Measurements from ENCODE around the gene BTBD1.

BTBD1 gene

DNA sequence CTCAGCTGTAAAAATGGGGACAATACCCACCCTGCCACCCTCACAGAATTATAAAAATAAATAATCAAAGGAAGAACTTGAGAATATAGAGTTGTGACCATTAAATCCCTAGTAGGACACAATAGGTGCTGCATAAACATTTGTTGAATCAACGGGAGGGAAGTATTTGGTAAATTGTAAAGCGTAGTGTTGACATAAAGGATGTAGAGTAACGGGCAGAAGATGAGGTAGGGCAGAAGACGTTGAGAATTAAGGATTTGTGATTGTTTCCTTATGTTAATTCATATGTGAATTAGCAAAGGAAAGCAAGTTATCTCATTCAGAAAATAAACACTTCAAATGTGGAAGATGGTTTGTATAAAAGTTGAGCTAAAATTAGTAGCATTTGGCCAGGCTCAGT, 73.9 kb downstream of the BTBD1 start:
- DNase-seq (ENCODE audit: low spot score) = no peak

DNA sequence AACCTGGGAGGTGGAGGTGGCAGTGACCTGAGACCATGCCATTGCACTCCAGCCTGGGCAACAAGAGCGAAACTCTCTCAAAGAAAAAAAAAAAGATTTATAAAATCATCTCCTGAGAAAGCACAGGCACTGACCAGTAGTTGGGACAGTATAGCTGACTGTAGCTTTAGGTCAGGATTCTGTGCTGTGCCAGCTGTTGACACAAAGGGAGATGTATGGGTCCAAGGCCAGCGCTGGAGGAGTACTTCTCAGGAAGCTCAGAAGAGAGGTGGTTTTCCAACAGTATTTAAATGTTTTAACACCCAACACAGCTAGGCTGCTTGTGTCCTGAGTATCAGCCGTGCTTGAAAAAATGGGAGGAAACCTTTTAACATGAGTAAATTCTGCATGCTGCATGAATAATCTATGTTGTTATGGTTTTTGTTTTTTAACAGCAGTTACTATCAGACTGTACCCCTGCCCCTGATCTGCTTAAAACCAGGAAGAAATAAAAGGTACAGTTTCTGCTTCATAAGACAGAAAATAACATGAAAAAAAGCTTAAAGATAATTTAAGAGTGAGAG, 74.5 kb downstream of the BTBD1 start:
- DNase-seq (ENCODE audit: low spot score) = no peak

DNA sequence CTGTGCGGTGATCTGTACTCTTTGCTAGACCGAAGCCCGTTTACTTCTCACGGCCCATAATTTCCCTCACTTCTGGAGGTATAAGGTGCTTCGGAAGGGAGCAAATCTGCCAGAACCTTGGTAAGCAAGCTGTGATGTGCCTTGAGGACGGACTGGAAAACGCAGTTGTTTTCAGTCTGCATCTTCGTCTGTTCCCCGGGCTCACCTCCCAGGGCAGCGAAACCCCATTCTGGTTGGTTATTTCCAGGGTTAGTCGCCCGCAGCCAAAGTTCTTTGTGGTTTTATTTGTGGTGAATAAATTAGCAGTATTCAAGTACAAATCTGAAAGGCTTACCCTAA, 80.6 kb downstream of the BTBD1 start:
- DNase-seq (ENCODE audit: low spot score) = no peak

DNA sequence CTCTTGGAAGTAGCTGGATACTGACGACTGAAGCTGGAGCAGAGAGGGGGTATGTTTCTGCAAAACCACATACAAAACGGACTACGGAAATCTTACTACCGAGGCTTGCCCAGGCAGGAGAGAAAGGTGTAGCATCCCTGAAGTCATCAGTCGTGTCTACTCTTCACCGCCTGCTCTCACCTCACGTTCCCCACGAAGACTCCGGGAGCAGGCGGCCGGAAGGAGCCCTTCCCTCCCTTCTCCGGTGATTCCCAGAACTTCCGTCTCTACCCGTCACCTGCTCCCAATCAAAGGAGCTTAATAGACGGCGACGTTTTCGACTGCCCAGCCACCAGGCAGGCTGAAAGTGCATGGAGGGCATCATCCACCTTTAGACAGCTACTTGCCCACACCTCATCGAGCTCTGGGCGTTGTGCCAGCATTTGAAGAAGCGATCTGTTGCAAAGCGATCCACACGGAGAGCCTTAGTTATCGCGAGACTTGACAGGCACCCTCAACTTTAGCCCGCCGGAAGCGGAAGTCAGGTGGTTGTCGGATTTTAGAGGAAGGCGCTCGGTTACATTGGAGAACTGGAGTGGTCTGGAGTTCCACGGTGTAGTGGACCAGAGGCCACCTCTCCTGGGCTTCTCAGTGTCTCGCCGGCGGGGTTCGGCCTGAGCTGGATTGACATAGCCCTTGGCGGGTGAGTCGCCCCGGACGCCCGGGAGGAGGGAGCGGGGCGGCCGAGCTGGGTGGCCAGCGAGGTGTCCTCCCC, 81.2 kb downstream of the BTBD1 start, which contains the start of gene RAMAC:
TSS of gene RAMAC (plus strand) at position 523 of the 754 bp plus-strand sequence. CDS start 2,809 bp downstream, outside the sequence.
- peak; percentile 97 for DNase-seq (ENCODE audit: low spot score)

DNA sequence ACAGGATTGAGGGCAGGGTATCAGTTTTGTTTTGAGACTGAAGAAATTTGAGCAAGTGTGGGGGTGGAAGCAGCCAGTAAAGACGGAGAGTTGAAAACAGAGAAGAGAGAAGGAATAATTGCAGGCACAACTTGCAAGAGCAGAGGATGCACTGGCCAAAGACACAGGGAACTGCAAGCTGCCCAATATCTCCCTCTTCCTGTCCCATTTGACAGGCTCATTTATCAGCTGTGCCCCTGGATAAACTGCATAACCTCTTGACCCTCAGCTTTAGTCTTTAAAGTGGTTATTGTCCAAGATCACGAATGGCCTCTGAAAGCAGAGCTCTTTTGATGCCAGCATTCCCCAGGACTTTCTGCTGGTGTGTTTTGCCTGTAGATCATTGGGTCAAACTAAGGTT, 86.1 kb downstream of the BTBD1 start:
- DNase-seq (ENCODE audit: low spot score) = no peak

DNA sequence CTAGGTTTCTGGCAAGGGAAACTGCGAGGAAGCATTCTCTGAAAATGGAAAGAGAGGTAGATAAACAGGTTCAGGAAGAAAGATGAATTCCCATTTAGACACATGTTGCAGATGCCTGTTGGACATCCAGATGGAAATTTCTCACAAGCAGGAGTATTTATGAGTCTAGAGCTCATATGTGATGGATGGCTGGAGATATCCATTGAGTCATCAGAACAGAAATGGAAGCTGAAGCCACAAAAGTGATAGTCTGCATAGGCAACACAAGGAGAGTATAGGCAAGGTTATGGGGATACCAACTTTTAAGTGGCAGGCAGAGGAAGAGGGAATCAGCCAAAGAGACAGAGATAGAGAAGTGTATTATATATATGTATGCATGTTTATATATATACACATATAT, 87.3 kb downstream of the BTBD1 start:
- DNase-seq (ENCODE audit: low spot score) = no peak

DNA sequence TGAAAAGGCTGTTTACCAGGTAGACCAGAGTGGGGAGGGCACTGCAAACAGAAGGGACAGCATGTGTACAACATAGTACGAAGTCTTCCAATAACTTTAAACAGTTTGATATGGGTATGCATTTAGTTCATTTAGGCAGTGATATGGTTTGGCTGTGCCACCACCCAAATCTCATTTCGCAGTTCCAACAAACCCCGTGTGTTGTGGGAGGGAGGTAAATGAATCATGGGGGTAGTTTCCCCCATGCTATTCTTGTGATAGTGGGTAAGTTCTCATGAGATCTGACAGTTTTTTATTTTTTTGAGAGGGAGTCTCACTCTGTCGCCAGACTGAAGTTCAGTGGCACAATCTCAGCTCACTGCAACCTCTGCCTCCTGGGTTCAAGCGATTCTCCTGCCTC, 88.6 kb downstream of the BTBD1 start:
- DNase-seq (ENCODE audit: low spot score) = no peak

DNA sequence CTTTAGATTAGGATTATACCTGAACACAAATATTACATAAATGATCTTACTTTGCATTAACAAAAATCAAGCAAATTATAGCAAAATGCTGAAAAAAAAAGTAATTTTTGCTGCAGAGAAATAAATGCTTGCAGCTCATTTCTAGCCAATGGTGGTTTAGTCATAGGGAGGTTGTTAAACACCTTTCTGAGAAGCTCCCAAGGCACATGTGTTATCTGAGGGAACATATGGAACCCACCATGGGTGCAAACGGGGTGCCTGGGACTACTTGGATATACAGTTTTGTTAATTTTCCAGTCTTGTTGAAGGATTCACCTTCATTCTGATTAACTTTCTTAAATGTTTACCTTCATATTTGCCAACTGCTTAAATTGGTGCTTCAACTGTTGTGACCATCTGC, 90.0 kb downstream of the BTBD1 start:
- no peak for DNase-seq (ENCODE audit: low spot score)

DNA sequence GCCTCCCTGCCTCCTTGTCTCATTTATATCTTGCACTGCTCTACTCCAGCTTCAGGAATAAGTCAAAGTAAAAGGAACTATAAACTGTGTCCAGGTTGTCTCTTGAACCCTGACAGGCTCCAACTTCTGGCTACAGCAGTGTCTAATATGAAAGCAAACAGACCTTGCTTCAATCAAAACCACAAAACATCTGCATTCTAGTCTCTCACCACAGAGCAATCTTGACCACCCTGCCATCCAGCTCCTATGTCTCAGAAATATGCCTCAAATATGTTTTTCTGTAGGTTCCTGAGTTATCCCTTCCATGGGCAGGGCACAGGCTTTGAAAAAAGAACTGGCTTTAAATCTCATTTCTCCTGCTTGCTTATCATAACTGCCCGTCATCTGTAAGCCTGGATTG, 94.1 kb downstream of the BTBD1 start:
- no peak for DNase-seq (ENCODE audit: low spot score)

DNA sequence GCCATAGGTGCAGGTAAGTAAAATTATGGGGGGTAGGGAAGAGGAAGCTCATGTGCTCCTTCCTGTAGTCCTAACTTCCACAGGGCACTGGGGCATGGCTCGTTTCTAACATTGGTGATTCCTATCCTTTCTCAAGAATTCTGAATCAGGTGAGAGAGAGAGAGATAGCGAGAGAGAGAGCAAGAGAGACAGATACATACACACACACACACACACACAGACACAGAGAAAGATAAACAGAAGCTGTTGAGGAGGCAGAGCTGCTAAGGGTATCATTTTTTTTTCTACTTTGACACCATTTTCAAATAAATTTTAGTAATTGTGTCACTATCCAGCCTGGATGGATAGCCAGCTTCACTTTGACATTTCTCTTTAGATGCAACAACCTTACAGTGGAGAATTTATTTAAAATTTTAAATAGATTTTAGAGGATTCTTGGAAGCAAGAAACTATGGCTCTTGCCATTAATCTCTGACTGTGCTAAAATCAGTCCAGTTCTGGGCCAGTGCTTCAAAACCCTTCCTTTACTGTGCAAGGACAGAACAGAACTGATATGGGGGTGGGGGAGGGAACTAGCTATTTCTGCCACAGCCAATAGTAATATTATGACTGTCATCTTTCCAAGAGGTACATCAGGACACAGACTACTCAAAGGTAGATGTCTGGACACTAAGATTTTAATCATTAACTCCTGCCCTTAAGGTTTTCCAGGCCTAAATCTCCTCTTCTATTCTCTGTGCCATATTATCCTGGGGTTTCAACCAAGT, 95.7 kb downstream of the BTBD1 start:
- no peak for DNase-seq (ENCODE audit: low spot score)

DNA sequence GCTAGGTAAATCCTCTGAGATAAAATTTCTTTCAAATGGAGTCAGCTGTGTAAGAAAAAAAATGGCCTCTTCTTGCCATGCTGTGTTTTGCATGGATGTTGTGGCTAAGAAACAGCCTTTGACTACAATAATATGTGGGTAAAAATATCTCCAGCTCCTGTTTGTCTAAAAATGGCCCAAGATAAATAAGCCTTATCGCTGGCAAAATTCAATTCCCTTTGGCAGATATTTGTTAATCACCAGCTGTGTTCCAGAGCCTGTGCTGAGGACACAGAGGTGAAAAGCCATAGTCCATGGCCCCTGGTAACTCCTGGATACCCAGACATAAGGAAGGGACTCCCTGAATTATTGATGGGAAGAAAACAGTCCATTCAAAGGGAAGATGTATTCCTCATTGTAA, 96.4 kb downstream of the BTBD1 start:
- no peak for DNase-seq (ENCODE audit: low spot score)

DNA sequence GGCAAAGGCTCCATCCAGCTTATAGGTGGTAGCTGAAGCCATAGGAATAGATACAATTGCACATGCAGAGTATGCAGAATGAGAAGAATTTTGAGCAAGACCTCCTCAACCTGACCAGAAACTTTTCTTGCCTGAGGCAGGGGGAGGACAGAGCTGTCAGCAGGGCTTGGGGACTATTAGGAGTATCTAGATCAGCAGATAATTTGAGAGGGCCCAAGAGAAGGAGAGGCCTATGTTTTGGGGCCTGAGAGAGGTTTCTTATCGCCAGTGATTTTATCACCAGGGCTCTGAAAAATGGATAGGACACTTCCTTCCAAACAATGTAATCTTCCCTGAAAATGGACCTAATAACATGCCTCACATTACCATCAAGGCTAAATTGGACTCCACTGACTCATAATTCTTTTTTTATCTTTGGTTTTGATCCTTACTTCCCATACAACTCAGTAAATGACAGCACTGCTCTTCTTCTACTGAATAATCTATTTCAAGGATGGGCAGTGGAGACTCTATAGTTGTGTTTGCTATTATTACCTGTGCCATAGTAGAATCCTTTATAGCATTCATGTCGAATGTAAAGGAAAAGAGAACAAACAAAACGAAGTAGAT, 96.9 kb downstream of the BTBD1 start:
- no peak for DNase-seq (ENCODE audit: low spot score)

DNA sequence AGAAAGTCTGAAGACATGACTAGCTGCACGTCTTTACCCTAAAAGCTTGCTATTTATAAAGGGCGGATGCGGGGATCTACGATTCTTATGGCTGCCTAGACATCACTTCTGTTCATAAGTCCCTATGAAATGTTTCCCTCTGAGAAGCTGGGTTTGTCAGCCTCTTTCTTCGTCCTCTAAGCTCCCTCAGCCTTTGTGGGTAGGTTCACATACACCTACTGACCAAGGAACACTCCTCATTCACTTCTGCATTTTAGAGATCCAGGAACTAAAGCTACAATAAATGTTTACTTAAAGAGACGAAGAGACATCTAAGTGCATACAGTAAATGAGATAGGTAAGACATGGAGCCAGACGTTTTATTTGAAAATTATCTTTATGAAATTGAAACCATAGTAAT, 97.7 kb downstream of the BTBD1 start:
- no peak for DNase-seq (ENCODE audit: low spot score)

DNA sequence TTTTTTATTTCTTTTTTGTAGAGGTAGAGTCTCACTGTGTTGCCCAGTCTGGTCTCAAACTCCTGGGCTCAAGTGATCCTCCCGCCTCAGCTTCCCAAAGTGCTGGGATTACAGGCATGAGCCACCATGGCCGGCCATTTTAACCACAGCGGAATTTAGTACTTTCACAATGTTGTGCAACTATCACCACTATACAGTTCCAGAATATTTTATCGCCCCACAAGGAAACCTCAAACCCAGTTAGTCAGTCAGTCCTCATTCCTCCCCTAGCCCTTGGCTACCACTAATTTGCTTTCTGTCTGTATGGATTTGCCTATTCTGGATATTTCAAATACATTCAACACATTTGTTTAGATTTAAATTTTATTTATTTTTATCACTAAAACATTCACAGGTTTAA, 99.0 kb downstream of the BTBD1 start:
- no peak for DNase-seq (ENCODE audit: low spot score)

DNA sequence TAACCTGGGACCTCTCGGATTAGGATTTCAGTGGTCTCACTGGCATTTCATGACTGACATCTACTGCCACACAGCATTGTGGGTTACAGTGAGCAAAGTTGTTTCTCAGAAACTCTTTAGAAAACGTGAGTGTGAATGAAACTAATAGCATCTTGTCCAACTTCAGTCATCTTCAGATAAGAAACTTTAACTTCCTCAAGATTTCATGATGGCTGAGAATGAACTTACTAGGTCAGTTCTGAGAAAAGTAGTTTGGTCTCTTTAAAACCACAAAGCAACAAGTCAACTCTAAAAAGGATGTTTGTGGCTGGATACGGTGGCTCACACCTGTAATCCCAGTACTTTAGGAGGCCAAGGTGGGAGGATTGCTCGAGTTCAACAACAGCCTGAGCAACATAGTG, 100.4 kb downstream of the BTBD1 start:
- DNase-seq (ENCODE audit: low spot score) = no peak
